Superior temporal gyrus (tissue), 1 donor: Measurements from ENCODE around the gene CLIC6.

Experiments
- DNase-seq: peaks from one replicate; pipeline ENCODE4 v3.0.0-alpha.2; 2016; ENCODE audit errors: extremely low spot score

The CLIC6 gene

DNA sequence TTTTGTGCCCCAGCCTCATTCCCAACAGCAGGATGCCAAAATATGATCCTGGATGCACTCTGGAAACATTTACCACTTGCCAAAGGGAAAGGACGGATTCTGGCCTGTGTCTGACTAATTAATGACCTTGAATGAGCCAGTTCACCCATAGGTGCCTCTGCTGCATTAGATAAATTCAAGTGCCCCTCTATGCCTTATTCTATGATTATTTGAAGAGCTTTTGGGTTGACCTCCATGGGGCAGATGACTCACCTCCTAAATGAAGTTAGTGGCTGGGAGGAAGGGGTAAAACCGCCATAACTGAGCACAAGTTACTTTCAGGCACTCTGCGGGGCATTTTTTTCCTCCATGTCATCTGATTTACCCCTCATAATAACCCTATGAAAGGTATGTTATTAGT is 98.1 kb downstream of the CLIC6 start:
- DNase-seq, result no peak
